CD4-positive, CD25-positive, alpha-beta regulatory T cell (primary cell): ENCODE data around the gene RAB20. TPM values are rescaled to one million over a fixed set of nuclear protein-coding genes. Genes with fewer than 3 reads are reported as not detected.

Source experiments
- ATAC-seq, 2 donors: fragments of 150-1000 bp; cut with Tn5 transposase; one replicate each; pipeline ENCODE4 v1.10.0; 2021; ENCODE audit warnings: low read depth in 2 of 2, moderate number of reproducible peaks in 2 of 2, moderate library complexity in 1 of 2
- DNase-seq, 3 donors: peaks; one replicate each; pipeline versions ENCODE4 v3.0.0 to v3.0.0-alpha.2; 2012 to 2022; ENCODE audit warnings: mixed read lengths in 1 of 3
- H3K27ac ChIP-seq: one replicate; pipeline ENCODE4 v1.7.0; 2013; ENCODE audit warnings: mild to moderate bottlenecking, low read length; ENCODE audit not compliant: insufficient read depth, poor library complexity, severe bottlenecking
- H3K27me3 ChIP-seq: one replicate; pipeline ENCODE4 v1.7.0; 2013; ENCODE audit warnings: low read length; ENCODE audit not compliant: control insufficient read depth, insufficient read depth
- H3K36me3 ChIP-seq: one replicate; pipeline ENCODE4 v1.7.0; 2013; ENCODE audit warnings: mild to moderate bottlenecking, low read length, moderate library complexity; ENCODE audit not compliant: control insufficient read depth, insufficient read depth
- H3K4me1 ChIP-seq: 2 replicates; pipeline ENCODE4 v1.7.0; 2013; ENCODE audit warnings: mild to moderate bottlenecking, low read length; ENCODE audit not compliant: insufficient read depth, control insufficient read depth, poor library complexity, severe bottlenecking
- H3K4me3 ChIP-seq: one replicate; pipeline ENCODE4 v1.7.0; 2013; ENCODE audit warnings: low read depth, mild to moderate bottlenecking, low read length, moderate library complexity
- H3K9me3 ChIP-seq, 2 experiments: 1 replicate in 1 of 2; 2 replicates in 1 of 2; pipeline ENCODE4 v1.7.0; 2013; ENCODE audit warnings: low read length in 2 of 2, mild to moderate bottlenecking in 1 of 2, moderate library complexity in 1 of 2; ENCODE audit not compliant: control insufficient read depth in 2 of 2
- H3K27ac Mint-ChIP-seq, 3 donors: one replicate each; pipeline ENCODE4 v1.8.0; 2020 to 2022; ENCODE audit warnings: mild to moderate bottlenecking in 3 of 3, mixed read lengths in 3 of 3, moderate library complexity in 2 of 3
- H3K27me3 Mint-ChIP-seq: one replicate; pipeline ENCODE4 v1.8.0; 2022; ENCODE audit warnings: mild to moderate bottlenecking, mixed read lengths
- H3K36me3 Mint-ChIP-seq: one replicate; pipeline ENCODE4 v1.8.0; 2020; ENCODE audit warnings: mixed read lengths
- H3K4me1 Mint-ChIP-seq, 4 donors: one replicate each; pipeline ENCODE4 v1.8.0; 2020 to 2022; ENCODE audit warnings: mixed read lengths in 4 of 4, mild to moderate bottlenecking in 1 of 4
- H3K4me3 Mint-ChIP-seq, 4 donors: one replicate each; pipeline ENCODE4 v1.8.0; 2020 to 2022; ENCODE audit warnings: mild to moderate bottlenecking in 4 of 4, mixed read lengths in 4 of 4, moderate library complexity in 3 of 4
- H3K9me3 Mint-ChIP-seq, 7 donors: one replicate each; pipeline ENCODE4 v1.8.0; 2020 to 2022; ENCODE audit warnings: mixed read lengths in 7 of 7, mild to moderate bottlenecking in 3 of 7, moderate library complexity in 2 of 7
- polyA plus RNA-seq, 4 donors: library from polyadenylated mRNA; unstranded; fragments of 300-500 nt; fragmentation: Illumina TruSeq; gene quantifications; one replicate each; pipeline ENCODE4 v1.2.3, GENCODE V29; 2021
- total RNA-seq: library from RNA; stranded (reverse); gene quantifications from one replicate; pipeline ENCODE4 v1.2.3, GENCODE V29; 2022

Gene RAB20
- total and polyA plus RNA-seq, 5 donors from 2014 or later = 1.2 to 4.7 (median 2.4) TPM; not detected in 1

DNA sequence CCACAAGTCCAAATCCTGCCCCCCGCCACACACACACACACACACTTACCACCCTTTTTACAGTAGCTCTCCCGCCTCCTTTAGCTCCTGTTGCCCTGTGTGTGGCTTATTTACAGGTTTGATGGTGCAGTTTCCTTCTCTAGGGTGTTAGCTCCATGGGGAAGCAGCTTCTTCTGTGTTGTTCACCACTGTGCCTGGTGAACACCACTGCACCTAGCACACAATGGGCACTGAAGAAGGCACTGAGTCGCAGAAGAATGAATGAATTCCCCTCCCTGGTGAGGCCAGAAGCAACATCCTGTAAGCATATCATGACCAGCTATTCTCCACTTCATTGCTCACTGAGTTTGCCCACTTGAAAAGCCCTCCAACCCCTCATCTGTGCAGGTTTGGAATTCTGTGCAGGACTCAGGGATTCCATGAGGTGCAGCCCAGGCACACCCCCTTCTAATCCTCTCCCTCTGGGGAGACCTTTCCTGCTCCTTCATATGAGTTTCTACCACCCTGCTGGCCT, 3.0 kb upstream of the RAB20 start:
- H3K27ac Mint-ChIP-seq = peak overlapping the region in 1 of 3 donors; percentile 53
- Histone ChIP-seq H3K27ac (no peak overlapping the region), H3K9me3 (no peaks in the 10 kb centered on the region), H3K4me1 (peaks cover 18% of the 10 kb centered on the region), H3K4me3 (no peak overlapping the region), H3K27me3 (peaks cover 9% of the 10 kb centered on the region), H3K36me3 (no peaks in the 10 kb centered on the region)
- H3K4me3 Mint-ChIP-seq = peak overlapping the region in 2 of 4 donors; percentile 46 to 69
- H3K27me3 Mint-ChIP-seq = peaks cover 60% of the 10 kb centered on the region
- ATAC-seq (no peak), DNase-seq (no peak)
- H3K9me3 Mint-ChIP-seq = peaks cover 0 to 2% (median 0%) of the 10 kb centered on the region in 7 donors
- peaks cover 0 to 24% (median 17%) of the 10 kb centered on the region in 4 donors for H3K4me1 Mint-ChIP-seq
- no peaks in the 10 kb centered on the region for H3K36me3 Mint-ChIP-seq

DNA sequence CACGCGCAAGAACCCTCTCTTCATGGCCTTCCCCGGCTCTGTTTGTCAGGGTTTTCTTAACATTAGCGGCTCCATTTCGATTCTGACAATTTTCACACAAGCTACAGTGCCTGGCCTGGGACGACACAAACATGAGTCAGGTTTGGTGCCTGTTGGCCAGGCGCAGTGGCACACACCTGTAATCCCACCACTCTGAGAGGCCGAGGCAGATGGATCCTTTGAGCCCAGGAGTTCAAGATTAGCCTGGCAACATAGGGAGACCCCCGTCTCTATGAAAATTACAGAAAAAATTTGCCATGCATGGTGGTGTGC, 1.9 kb upstream of the RAB20 start:
- DNase-seq (no peak), ATAC-seq (no peak)
- H3K4me3 Mint-ChIP-seq = peak overlapping the region; percentile 15 to 61 (median 38)
- no peak overlapping the region for H3K4me3 ChIP-seq
- no peaks in the 10 kb centered on the region for H3K9me3 ChIP-seq
- no peaks in the 10 kb centered on the region for H3K36me3 ChIP-seq
- no peaks in the 10 kb centered on the region for H3K36me3 Mint-ChIP-seq
- H3K4me1 ChIP-seq = peaks cover 18% of the 10 kb centered on the region
- no peaks in the 10 kb centered on the region for H3K9me3 Mint-ChIP-seq
- no peak overlapping the region for H3K27ac Mint-ChIP-seq
- no peak overlapping the region for H3K27ac ChIP-seq
- H3K27me3 ChIP-seq = peaks cover 9% of the 10 kb centered on the region
- peaks cover 0 to 24% (median 17%) of the 10 kb centered on the region in 4 donors for H3K4me1 Mint-ChIP-seq
- H3K27me3 Mint-ChIP-seq = peaks cover 55% of the 10 kb centered on the region

DNA sequence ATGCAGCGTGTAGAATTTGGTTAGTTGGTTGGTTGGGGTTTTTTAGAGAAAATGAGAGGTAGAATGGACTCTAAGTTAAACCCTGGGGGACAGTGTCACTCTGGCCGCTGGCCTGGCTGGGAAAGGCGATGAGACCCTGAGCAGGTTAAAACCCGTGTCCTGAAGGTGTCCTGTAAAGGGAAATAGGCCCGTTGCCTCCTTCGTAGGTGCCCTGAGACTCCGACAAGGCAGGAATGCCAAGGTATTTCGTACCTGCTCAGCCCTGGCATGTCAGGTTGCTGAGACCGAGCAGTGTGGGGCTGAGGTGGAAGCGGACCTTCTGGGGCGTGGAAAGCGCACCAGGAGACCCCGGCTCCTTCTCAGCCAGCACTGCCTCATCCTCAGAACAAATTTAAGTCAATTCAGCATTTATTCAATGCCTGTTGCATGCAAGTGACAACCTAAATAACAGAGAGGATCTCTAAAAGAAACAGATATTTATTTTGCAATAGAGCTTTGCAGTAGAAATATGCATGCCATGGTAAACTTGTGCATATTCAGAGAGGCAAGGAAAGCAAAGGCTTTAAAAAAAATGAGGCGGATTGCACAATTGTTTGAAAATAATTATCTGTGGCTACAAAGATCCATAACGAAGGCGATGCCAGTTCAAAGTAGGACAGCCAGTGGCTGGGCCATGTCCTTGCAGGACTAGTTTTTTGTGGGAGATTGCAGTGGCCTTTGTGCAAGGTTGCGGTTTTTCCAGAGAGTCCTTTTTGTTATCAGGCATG, 1.4 kb upstream of the RAB20 start:
- no peak for ATAC-seq
- no peaks in the 10 kb centered on the region for H3K9me3 Mint-ChIP-seq
- H3K9me3 ChIP-seq = no peaks in the 10 kb centered on the region
- no peak for DNase-seq
- H3K4me3 ChIP-seq = no peak overlapping the region
- H3K4me3 Mint-ChIP-seq = peak overlapping the region; percentile 46 to 99 (median 98)
- H3K27ac Mint-ChIP-seq = peak overlapping the region in 2 of 3 donors; percentile 48 to 88
- no peak overlapping the region for H3K27ac ChIP-seq
- no peaks in the 10 kb centered on the region for H3K36me3 Mint-ChIP-seq
- H3K4me1 ChIP-seq = peaks cover 18% of the 10 kb centered on the region
- H3K27me3 Mint-ChIP-seq = peaks cover 51% of the 10 kb centered on the region
- H3K4me1 Mint-ChIP-seq = peaks cover 0 to 24% (median 17%) of the 10 kb centered on the region in 4 donors
- no peaks in the 10 kb centered on the region for H3K36me3 ChIP-seq
- peaks cover 9% of the 10 kb centered on the region for H3K27me3 ChIP-seq

DNA sequence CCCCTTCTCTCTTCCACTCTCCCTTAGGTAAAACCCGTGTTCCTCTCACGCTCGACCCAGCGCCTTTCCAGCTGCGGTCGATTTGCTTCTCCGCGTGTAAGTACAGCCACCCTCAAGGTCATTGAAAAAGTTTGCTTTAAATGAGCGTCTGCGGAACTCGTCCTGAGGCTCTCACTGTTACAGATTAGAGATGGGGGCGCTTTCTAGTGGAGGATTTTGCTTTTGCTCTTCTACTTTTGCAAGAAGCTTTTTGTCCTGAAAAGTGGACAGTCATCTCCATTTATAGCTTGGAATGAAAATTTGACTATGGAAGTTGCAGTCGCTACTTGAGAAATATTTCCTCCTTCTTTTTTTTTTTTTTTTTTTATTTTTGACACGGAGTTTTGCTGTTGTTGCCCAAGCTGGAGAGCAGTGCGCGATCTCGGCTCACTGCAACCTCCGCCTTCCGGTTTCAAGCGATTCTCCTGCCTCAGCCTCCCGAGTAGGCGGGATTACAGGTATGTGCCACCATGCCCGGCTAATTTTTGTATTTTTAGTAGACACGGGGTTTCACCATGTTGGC, 595 bp upstream of the RAB20 start:
- no peaks in the 10 kb centered on the region for H3K9me3 ChIP-seq
- H3K27ac ChIP-seq = no peak overlapping the region
- H3K36me3 ChIP-seq = no peaks in the 10 kb centered on the region
- peaks cover 18% of the 10 kb centered on the region for H3K4me1 ChIP-seq
- ATAC-seq = peak; percentile 19 to 51
- no peaks in the 10 kb centered on the region for H3K36me3 Mint-ChIP-seq
- H3K9me3 Mint-ChIP-seq = no peaks in the 10 kb centered on the region
- H3K27me3 ChIP-seq = peaks cover 9% of the 10 kb centered on the region
- peaks cover 0 to 24% (median 18%) of the 10 kb centered on the region in 4 donors for H3K4me1 Mint-ChIP-seq
- no peak for DNase-seq
- H3K27ac Mint-ChIP-seq = peak overlapping the region; percentile 48 to 88 (median 88)
- H3K4me3 Mint-ChIP-seq = peak overlapping the region; percentile 74 to 99 (median 98)
- peak overlapping the region; percentile 81 for H3K4me3 ChIP-seq
- peaks cover 51% of the 10 kb centered on the region for H3K27me3 Mint-ChIP-seq

DNA sequence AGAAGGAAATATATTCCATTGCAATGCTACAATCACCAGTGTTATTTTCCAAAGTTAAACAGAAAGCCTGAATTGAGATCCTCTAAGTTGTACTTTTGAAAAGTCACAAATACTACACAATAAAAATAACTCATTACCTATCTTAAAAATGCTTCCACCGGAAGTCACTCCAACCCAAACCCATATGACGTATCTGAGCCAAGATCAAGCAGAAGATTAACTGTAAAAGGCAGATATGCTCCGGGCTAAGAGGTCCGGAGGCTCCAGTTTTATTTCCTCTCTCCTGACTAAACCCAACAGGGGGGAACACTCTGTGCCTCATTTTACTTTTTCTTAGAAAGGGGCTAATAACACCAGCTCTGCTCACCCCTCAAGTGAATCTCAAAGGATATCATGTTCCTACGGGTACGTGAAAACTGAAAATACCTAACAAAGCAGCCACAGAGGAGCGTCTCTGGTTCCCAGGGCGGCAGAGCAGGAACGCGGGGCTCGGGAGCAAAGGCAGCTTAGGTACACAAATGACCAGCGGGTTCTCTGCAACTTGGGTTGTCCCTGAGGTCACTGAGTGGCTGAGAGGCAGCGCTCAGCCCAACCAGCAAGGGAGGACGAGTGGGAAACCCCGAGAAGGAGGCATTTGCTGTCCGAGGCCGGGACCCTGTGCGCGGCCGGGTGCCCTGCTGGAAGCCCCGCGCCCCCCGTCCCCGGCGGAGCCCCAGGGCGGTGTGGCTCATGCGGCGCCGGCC, 750 bp downstream of the RAB20 start:
- Mint-ChIP-seq H3K4me1 (peaks cover 0 to 28% (median 19%) of the 10 kb centered on the region in 4 donors), H3K27ac (peak overlapping the region; percentile 76 to 79 (median 78)), H3K9me3 (no peaks in the 10 kb centered on the region), H3K4me3 (peak overlapping the region; percentile 81 to 95 (median 88)), H3K36me3 (no peaks in the 10 kb centered on the region), H3K27me3 (peaks cover 52% of the 10 kb centered on the region)
- ATAC-seq = peak in 1 of 2 donors; percentile 4
- no peaks in the 10 kb centered on the region for H3K9me3 ChIP-seq
- DNase-seq = peak in 1 of 3 donors; percentile 42
- no peaks in the 10 kb centered on the region for H3K36me3 ChIP-seq
- peak overlapping the region; percentile 57 for H3K4me3 ChIP-seq
- peaks cover 9% of the 10 kb centered on the region for H3K27me3 ChIP-seq
- H3K27ac ChIP-seq = peak overlapping the region; percentile 18
- H3K4me1 ChIP-seq = peaks cover 18% of the 10 kb centered on the region

DNA sequence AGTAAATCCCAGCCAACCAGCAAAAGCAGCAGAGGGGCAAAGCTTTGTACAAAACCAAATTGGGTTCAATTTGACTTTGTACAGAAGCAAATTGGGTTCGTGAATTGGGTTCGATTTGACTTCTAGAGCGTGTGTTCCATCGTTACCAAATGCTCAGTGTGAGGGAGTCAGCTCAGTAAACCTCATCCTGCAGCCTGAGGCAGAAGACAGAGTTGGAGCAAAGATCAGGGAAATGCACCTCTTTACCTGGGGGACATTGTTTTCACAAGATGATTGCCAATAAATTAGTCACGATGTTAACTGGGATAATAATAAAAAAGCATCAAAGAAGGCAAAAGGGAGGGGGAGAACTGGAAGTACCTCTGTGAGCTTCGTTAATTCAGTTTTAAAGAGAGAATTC, 1.5 kb downstream of the RAB20 start:
- DNase-seq (no peak), ATAC-seq (no peak)
- Histone ChIP-seq H3K4me1 (peaks cover 18% of the 10 kb centered on the region), H3K4me3 (no peak overlapping the region), H3K9me3 (no peaks in the 10 kb centered on the region), H3K36me3 (no peaks in the 10 kb centered on the region), H3K27me3 (peaks cover 9% of the 10 kb centered on the region), H3K27ac (no peak overlapping the region)
- Mint-ChIP-seq H3K36me3 (no peaks in the 10 kb centered on the region), H3K4me1 (peaks cover 0 to 31% (median 20%) of the 10 kb centered on the region in 4 donors), H3K4me3 (peak overlapping the region; percentile 60 to 95 (median 88)), H3K27ac (peak overlapping the region in 1 of 3 donors; percentile 79), H3K9me3 (no peaks in the 10 kb centered on the region), H3K27me3 (peaks cover 48% of the 10 kb centered on the region)

DNA sequence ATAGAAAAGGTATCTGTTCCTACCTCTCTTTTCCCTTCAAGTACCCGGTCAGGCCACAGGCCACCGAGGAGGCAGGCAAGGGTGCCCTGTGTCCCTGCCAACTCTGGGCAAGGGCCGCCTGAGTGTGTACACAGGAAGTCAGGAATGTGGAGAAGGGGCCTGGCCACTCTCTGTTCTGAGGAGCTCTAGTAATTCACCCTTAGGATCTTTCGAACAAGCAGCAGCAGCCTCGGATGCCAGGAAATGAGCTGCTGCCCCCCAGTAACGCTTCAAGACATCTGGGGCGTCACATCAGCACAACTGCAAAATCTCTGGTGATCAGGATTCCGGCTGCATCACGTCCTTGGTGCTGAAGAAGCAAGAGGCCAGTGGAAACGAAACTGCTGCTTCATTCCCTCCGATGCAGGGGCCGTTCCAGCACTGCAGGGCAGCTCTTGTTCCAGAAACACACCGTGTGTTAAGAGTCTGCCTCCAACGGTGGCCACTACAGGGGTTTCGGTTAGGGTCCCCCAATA, 2.0 kb downstream of the RAB20 start:
- no peak for DNase-seq
- no peaks in the 10 kb centered on the region for H3K36me3 ChIP-seq
- peak overlapping the region in 2 of 4 donors; percentile 60 to 89 for H3K4me3 Mint-ChIP-seq
- ATAC-seq = no peak
- H3K4me3 ChIP-seq = no peak overlapping the region
- peaks cover 43% of the 10 kb centered on the region for H3K27me3 Mint-ChIP-seq
- peaks cover 7% of the 10 kb centered on the region for H3K27me3 ChIP-seq
- H3K27ac ChIP-seq = no peak overlapping the region
- H3K36me3 Mint-ChIP-seq = no peaks in the 10 kb centered on the region
- H3K4me1 ChIP-seq = peaks cover 18% of the 10 kb centered on the region
- no peaks in the 10 kb centered on the region for H3K9me3 ChIP-seq
- peak overlapping the region in 2 of 3 donors; percentile 20 to 79 for H3K27ac Mint-ChIP-seq
- no peaks in the 10 kb centered on the region for H3K9me3 Mint-ChIP-seq
- peaks cover 0 to 31% (median 20%) of the 10 kb centered on the region in 4 donors for H3K4me1 Mint-ChIP-seq
